HG03520 (cell line): Measurements from ENCODE around the gene PPEF2.
"Not testable (repeated sequence)": the region's sequence is repeated elsewhere in the genome, so short reads cannot be mapped to it uniquely, and the experiment has no call there.

Experiments
- ATAC-seq: cut with Tn5 transposase; IDR thresholded peaks from one replicate; pipeline ENCODE4 v1.9.1; 2021; ENCODE audit warnings: mild to moderate bottlenecking, moderate library complexity; ENCODE audit not compliant: unreplicated experiment

The PPEF2 gene, protein sequence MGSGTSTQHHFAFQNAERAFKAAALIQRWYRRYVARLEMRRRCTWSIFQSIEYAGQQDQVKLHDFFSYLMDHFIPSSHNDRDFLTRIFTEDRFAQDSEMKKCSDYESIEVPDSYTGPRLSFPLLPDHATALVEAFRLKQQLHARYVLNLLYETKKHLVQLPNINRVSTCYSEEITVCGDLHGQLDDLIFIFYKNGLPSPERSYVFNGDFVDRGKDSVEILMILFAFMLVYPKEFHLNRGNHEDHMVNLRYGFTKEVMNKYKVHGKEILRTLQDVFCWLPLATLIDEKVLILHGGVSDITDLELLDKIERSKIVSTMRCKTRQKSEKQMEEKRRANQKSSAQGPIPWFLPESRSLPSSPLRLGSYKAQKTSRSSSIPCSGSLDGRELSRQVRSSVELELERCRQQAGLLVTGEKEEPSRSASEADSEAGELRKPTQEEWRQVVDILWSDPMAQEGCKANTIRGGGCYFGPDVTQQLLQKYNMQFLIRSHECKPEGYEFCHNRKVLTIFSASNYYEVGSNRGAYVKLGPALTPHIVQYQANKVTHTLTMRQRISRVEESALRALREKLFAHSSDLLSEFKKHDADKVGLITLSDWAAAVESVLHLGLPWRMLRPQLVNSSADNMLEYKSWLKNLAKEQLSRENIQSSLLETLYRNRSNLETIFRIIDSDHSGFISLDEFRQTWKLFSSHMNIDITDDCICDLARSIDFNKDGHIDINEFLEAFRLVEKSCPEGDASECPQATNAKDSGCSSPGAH

DNA sequence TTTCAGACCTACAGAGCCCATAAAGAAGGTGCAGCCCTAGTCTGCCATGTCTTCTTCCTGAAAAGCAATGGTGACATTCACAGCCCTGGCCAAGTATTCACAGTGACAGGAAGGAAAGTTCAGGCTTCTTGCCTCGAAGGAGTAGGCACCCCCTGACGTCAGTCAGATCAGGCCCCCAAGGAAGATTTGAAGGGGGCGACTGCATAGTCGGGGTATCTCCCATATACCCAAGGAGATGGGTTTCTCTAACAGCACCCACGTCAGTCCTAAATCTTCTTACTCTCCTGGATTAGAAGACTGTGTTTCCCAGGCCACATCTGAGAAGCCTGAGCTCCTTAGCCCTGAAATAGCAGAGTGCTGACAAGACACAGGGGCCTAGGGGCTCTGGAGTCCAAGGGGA, at the start of gene PPEF2:
Gene PPEF2 (minus strand): TSS at position 101 of the 400 bp plus-strand sequence. CDS start 6,127 bp downstream, outside the sequence.
- ATAC-seq, result no peak

- no peak for ATAC-seq
These were observed 48.1 kb upstream of the PPEF2 start for GRCh38 chr4:75950213-75950815.

DNA sequence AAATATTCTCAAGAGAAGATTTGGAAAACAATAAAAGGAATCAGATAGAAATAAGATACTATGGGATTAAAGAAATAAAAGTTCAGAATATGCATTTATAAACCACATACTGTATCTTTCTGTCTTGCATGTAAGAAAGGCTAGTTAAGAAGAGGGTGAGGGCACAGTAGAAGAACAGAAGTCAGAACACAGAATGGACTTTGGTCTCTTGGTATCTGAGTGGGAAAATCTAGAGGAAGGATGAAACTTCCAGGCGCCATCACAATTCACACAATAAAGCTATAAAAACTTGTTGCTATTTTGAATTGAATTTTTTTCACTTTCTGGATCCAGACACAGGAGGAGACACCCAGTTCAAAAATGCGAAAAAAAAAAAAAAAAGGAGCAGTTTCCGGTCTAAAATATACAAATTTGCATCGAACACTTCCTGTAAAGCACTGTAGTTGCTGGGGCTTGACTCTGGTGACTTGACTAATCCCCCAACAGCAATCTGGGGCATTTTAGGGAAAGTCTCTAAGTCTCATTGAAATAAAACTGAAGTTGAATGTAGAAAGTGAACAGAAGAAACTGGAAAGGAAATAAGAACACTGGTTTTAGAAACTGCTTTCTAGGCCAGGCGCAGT, 46.7 kb upstream of the PPEF2 start:
- peak; percentile 83 for ATAC-seq

DNA sequence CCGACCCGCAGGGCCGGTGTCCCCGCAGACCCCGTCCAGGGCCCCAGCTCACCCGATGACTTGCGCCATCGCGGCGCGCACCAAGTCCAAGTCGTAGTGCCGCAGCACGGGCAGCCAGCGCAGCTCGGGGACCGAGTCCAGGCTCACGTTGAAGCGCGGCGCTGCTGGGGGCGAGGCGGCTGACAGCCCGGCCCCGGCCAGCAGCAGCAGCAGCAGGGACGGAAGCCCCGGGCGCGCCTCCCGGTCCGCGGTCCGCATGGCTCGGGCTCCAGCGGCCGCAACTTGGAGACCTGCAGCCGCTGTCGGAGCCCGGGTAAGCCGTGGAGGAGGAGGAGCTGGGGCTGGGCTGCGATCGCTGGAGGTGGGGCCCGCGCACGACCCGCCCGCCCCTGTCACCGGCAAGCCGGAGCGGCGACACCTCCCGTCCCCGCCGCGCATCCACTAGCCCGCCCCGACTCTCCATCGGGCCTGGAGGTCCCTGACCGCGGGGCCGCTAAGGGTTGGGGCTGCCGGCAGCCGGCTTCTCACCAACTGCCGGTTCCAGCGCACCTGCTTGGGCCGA, 38.5 kb upstream of the PPEF2 start, which contains the start of gene NAAA:
Gene NAAA (minus strand): TSS at position 322 of the 562 bp plus-strand sequence. CDS start 64 bp downstream, at position 258.
- ATAC-seq, result peak; percentile 65

- ATAC-seq, result peak; percentile 40
These were observed 37.8 kb upstream of the PPEF2 start for GRCh38 chr4:75939890-75940691.

DNA sequence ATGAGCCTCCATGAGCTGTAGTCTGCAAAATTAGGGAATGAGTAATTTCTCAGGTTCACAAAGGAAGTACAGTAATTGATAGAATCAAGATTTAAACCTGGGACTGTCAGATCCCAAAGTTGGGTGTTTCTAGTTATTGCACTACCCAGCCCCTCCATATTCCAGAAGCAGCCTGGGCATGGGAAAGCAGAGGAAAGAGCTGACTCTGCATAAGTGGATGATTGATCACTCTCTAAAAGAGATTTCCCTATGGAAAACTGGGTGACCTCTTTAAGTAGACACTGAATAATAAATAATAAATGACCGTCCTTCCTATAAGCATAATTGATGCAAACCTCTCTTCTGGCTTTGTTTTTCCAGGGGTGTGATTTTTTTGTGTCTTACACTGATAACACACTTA, 33.4 kb upstream of the PPEF2 start:
- no peak for ATAC-seq

DNA sequence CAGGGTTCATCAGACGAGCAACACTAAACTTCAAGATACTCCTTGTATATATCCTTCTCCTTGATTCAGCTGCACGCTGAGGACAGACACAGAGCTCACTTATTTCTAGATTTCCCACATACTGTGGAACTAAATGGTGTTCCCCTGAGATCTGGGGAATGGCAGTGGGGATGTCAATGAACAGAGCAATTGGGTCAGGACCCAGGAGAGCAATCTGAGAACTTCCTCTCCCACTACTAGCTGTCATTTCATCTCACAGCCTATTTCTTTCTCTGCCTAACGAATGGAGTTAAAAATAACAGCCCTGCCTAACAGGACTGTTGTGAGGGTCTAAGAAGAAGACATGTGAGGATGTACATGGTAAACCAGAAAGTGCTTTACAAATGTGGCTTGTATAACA, 27.9 kb upstream of the PPEF2 start:
- ATAC-seq, result no peak

DNA sequence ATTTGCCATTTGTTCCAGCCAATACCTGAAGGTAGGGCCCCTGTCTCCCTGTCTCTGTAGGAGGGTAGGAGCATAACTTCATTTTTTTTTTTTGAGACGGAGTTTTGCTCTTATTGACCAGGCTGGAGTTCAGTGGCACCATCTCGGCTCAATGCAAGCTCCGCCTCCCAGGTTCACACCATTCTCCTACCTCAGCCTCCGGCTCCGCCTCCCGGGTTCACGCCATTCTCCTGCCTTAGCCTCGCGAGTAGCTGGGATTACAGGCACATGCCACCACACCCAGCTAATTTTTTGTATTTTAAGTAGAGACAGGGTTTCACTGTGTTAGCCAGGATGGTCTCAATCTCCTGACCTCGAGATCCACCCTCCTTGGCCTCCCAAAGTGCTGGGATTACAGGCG, 22.7 kb upstream of the PPEF2 start:
- ATAC-seq, result not testable (repeated sequence)

DNA sequence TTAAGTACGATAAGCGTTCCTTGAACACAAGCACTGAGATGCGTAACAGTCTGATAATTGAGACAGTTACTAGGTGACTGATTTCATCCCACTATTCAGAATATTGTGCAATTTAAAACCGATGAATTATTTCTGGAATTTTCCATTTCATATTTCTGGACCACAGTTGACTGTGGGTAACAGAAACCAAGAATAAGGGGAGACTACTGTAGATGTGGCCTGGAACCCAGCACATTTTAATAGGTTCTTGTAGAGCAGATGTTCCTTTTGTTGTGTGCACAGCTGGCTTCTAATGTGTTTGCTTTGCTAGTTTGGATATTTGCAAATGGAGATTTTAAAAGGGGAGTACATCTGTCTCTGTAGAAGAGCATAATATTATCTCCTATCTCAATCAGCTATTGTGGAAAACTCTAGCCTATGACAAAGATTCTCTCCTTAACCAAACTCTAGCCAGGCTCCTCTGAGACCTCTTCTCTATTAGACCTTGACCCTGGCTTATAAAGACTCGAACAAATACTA, 22.1 kb upstream of the PPEF2 start:
- no peak for ATAC-seq

- ATAC-seq, result no peak
These were observed 20.3 kb upstream of the PPEF2 start for GRCh38 chr4:75922588-75922987.

DNA sequence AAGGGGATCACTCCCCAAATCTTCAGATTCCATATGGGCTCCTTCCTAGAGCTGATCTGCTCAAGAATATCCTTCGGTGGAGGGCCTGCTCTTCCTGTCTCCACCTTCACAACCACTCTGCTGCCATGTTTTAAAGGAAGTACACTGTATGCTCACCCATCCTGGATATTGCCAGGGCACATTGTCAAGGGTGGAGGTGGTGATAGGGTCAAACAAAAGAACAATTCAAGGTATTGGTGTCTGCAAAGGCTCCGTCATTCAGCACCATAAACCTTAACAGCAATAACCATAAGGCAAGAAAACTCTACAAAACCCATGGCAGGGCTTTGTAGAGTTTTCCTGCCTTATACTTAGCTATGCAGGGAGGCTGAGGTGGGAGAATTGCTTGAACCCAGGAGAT, 19.7 kb upstream of the PPEF2 start:
- ATAC-seq, result no peak

GRCh38 chr4:75920327-75920726, 18.1 kb upstream of the PPEF2 start:
- ATAC-seq, result no peak

- no peak for ATAC-seq
These were observed 17.7 kb upstream of the PPEF2 start for GRCh38 chr4:75919920-75920319.

GRCh38 chr4:75916091-75916661, 13.9 kb upstream of the PPEF2 start:
- ATAC-seq, result peak; percentile 71

- ATAC-seq, result no peak
These were observed 10.7 kb upstream of the PPEF2 start for GRCh38 chr4:75912968-75913367.

DNA sequence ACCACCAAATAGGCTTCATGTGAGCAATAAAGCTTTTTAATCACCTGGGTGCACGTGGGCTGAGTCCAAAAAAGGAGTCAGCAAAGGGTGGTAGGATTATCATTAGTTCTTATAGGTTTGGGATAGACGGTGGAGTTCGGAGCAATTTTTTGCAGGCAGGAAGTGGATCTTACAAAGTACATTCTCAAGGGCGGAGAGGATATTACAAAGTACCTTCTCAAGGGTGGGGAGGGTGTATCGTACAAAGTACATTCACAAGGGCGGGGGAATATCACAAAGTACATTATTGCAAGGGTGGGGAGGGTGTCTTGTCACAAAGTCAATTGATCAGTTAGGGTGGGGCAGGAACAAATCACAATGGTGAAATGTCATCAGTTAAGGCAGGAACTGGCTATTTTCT, 8.6 kb upstream of the PPEF2 start:
- ATAC-seq, result not testable (repeated sequence)

DNA sequence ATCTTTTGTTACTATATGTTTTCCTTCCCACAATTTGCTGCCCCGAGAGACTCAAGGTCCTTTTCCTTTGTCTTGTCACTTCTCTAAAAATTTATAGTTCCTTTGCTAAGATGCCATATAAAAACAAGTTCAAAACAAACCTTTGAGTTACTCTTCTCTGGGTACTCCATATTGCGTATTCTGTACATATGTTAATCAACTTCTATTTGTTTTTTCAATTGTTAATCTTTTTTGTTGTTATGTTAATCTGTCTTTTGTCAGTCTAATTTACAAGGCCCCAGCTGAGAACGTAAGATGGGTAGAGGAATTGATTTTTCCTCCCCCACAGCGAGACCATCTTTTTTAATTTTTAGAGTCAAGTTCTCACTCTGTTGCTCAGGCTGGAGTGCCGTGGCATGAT, 7.2 kb upstream of the PPEF2 start:
- ATAC-seq, result no peak

- ATAC-seq, result no peak
These were observed 6.3 kb upstream of the PPEF2 start for GRCh38 chr4:75908555-75908954.

DNA sequence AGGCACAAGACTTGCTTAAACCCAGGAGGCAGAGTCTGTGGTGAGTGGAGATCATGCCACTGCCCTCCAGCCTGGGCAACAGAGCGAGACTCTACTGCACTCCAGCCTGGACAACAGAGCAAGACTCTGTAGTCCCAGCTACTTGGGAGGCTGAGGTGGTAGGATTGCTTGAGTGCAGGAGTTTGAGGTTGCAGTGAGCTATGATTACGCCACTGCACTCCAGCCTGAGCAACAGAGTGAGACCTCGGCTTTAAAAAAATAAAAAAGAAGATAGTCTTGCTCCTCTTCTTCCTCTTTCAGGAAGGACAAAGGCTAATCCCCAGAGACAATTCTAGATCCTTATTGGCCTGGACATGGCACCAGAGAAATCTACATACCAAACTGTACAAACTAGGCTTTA, 5.7 kb upstream of the PPEF2 start:
- no peak for ATAC-seq
